CD14-positive monocyte (primary cell): ENCODE measurements around the gene ERO1B. TPM values are rescaled to one million over a fixed set of nuclear protein-coding genes. Genes with fewer than 3 reads are reported as not detected.
"Not testable (repeated sequence)": the region's sequence is repeated elsewhere in the genome, so short reads cannot be mapped to it uniquely, and the experiment has no call there.

Experiments used
- DNase-seq, 3 donors: peaks; one replicate each; pipeline ENCODE4 v3.0.0-alpha.2; 2011 to 2022
- H2AFZ ChIP-seq: 2 replicates; pipeline ENCODE4 v1.6.0; 2012; ENCODE audit warnings: mild to moderate bottlenecking, low read depth, low read length, inconsistent platforms; ENCODE audit not compliant: insufficient read depth, poor library complexity, severe bottlenecking
- H3K27ac ChIP-seq, 2 donors: 1 replicate in 1 of 2; 2 replicates in 1 of 2; pipeline ENCODE4 v1.5.1; 2012 to 2013; ENCODE audit warnings: low read length in 2 of 2, control low read depth in 1 of 2, inconsistent platforms in 1 of 2, low read depth in 1 of 2, mild to moderate bottlenecking in 1 of 2
- H3K27me3 ChIP-seq, 2 donors: one replicate each; pipeline versions ENCODE4 v1.6.0 to v1.6.1; 2011 to 2013; ENCODE audit warnings: low read length in 2 of 2; ENCODE audit not compliant: control insufficient read depth in 2 of 2, insufficient read depth in 2 of 2
- H3K36me3 ChIP-seq, 2 donors: replicated peaks in 1 of 2; 1 replicate in 1 of 2; 2 replicates in 1 of 2; pipeline versions ENCODE4 v1.5.1 to v1.6.1; 2012 to 2013; ENCODE audit warnings: low read length in 2 of 2, control low read depth in 1 of 2, inconsistent platforms in 1 of 2, mild to moderate bottlenecking in 1 of 2; ENCODE audit not compliant: insufficient read depth in 2 of 2, control insufficient read depth in 1 of 2
- H3K4me1 ChIP-seq, 2 donors: 1 replicate in 1 of 2; 2 replicates in 1 of 2; pipeline versions ENCODE4 v1.5.1 to v1.6.1; 2012 to 2013; ENCODE audit warnings: low read length in 2 of 2, control low read depth in 1 of 2, inconsistent platforms in 1 of 2, mild to moderate bottlenecking in 1 of 2, moderate library complexity in 1 of 2; ENCODE audit not compliant: insufficient read depth in 2 of 2, control insufficient read depth in 1 of 2
- H3K4me2 ChIP-seq: replicated peaks from 2 replicates; pipeline ENCODE3; 2012; ENCODE audit warnings: low read length, moderate library complexity, mild to moderate bottlenecking; ENCODE audit not compliant: poor library complexity, severe bottlenecking; ENCODE audit errors: extremely low read depth
- H3K4me3 ChIP-seq, 3 experiments: fragments of 200-600 bp in 1 of 3; sonication (generic) in 1 of 3; replicated peaks in 1 of 3; 1 replicate in 2 of 3; 2 replicates in 1 of 3; pipeline ENCODE4 v1.5.1; 2011 to 2013; ENCODE audit warnings: low read length in 3 of 3, mild to moderate bottlenecking in 3 of 3, control low read depth in 2 of 3, low read depth in 2 of 3, inconsistent platforms in 1 of 3, moderate library complexity in 1 of 3
- H3K79me2 ChIP-seq: 2 replicates; pipeline ENCODE4 v1.6.0; 2012; ENCODE audit warnings: mild to moderate bottlenecking, control low read depth, inconsistent platforms, low read length, moderate library complexity; ENCODE audit not compliant: insufficient read depth
- H3K9ac ChIP-seq: 2 replicates; pipeline ENCODE4 v1.6.0; 2017; ENCODE audit warnings: low read length, mild to moderate bottlenecking; ENCODE audit not compliant: insufficient read depth, poor library complexity, severe bottlenecking
- H3K9me3 ChIP-seq, 2 donors: replicated peaks in 1 of 2; 1 replicate in 1 of 2; 2 replicates in 1 of 2; pipeline versions ENCODE4 v1.5.1 to v1.6.1; 2012 to 2013; ENCODE audit warnings: low read length in 2 of 2, control low read depth in 1 of 2; ENCODE audit not compliant: control insufficient read depth in 1 of 2, insufficient read depth in 1 of 2
- H4K20me1 ChIP-seq: 2 replicates; pipeline ENCODE4 v1.6.0; 2012; ENCODE audit warnings: mild to moderate bottlenecking, low read length, control low read depth, moderate library complexity; ENCODE audit not compliant: insufficient read depth
- H3K27ac Mint-ChIP-seq, 7 donors: one replicate each; pipeline ENCODE4 v1.8.0; 2020; ENCODE audit warnings: mild to moderate bottlenecking in 7 of 7, mixed read lengths in 7 of 7, moderate library complexity in 6 of 7, inconsistent platforms in 2 of 7
- H3K27me3 Mint-ChIP-seq, 3 donors: one replicate each; pipeline ENCODE4 v1.8.0; 2021 to 2022; ENCODE audit warnings: low read depth in 3 of 3, mild to moderate bottlenecking in 3 of 3, mixed read lengths in 3 of 3, moderate library complexity in 3 of 3, inconsistent platforms in 1 of 3
- H3K36me3 Mint-ChIP-seq, 2 donors: one replicate each; pipeline ENCODE4 v1.8.0; 2020; ENCODE audit warnings: mixed read lengths in 2 of 2, inconsistent platforms in 1 of 2, mild to moderate bottlenecking in 1 of 2
- H3K4me1 Mint-ChIP-seq: one replicate; pipeline ENCODE4 v1.8.0; 2020; ENCODE audit warnings: mild to moderate bottlenecking, mixed read lengths
- H3K4me3 Mint-ChIP-seq, 2 donors: one replicate each; pipeline ENCODE4 v1.8.0; 2020; ENCODE audit warnings: mild to moderate bottlenecking in 2 of 2, mixed read lengths in 2 of 2, moderate library complexity in 1 of 2
- H3K9me3 Mint-ChIP-seq, 7 donors: one replicate each; pipeline ENCODE4 v1.8.0; 2020 to 2022; ENCODE audit warnings: mixed read lengths in 7 of 7, mild to moderate bottlenecking in 6 of 7, moderate library complexity in 6 of 7, inconsistent platforms in 2 of 7
- WGBS: methylation state at CpG from one replicate; pipeline ENCODE4 v1.1.5; 2013; ENCODE audit warnings: missing lambda C conversion rate; ENCODE audit not compliant: insufficient coverage; 5-methylcytosine and 5-hydroxymethylcytosine counted together
- intact Hi-C, 2 donors: fragments of 100-400 bp; cut with micrococcal nuclease; formaldehyde crosslinking; loops; one replicate each; pipeline versions ENCODE4 v1.15.0 to v1.15.1; 2023
- polyA minus RNA-seq: library from RNA; depleted of rRNA, polyadenylated mRNA; stranded (reverse); fragments of >200 nt; gene quantifications from 2 replicates; pipeline ENCODE4 v1.2.3, GENCODE V29; 2012
- polyA plus RNA-seq, 3 donors: library from polyadenylated mRNA; depleted of rRNA in 1 of 3; unstranded in 2 of 3; stranded (reverse) in 1 of 3; fragments of 300-500 nt in 2 of 3; fragments of >200 nt in 1 of 3; fragmentation: Illumina TruSeq in 2 of 3; gene quantifications; 1 replicate in 2 of 3; 2 replicates in 1 of 3; pipeline ENCODE4 v1.2.3, GENCODE V29; 2012 to 2021
- total RNA-seq, 12 experiments: library from RNA in 1 of 12; stranded (reverse) in 1 of 12; fragments of 120-200 nt in 1 of 12; gene quantifications; one replicate each; pipeline ENCODE4 v1.2.4 and lab custom pipeline; 2013 to 2026; ENCODE audit warnings: mixed read lengths in 6 of 12, inconsistent platforms in 1 of 12
- TF ChIP-seq, protein P1 (sequence below): fragments of 200-600 bp; IDR thresholded peaks from one replicate; pipeline ENCODE4 v1.8.0; 2022; ENCODE audit warnings: antibody characterized with exemption, mild to moderate bottlenecking

Gene ERO1B, protein sequence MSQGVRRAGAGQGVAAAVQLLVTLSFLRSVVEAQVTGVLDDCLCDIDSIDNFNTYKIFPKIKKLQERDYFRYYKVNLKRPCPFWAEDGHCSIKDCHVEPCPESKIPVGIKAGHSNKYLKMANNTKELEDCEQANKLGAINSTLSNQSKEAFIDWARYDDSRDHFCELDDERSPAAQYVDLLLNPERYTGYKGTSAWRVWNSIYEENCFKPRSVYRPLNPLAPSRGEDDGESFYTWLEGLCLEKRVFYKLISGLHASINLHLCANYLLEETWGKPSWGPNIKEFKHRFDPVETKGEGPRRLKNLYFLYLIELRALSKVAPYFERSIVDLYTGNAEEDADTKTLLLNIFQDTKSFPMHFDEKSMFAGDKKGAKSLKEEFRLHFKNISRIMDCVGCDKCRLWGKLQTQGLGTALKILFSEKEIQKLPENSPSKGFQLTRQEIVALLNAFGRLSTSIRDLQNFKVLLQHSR
- total RNA-seq (2013) = 4.8 TPM
- polyA plus RNA-seq = 1 to 10 TPM; 2.7 to 4.2 (median 3.2) TPM
- polyA minus RNA-seq = 2.1 and 2.4 TPM in 2 replicates
- total RNA-seq (lab: John Stamatoyannopoulos, UW) = 51.8 to 108 (median 72.5) reads per million in 11 experiments

- DNase-seq = peak; percentile 93 to 95 (median 94)
- peaks cover 29 to 35% of the 10 kb centered on the region in 2 donors for H3K4me1 ChIP-seq
- WGBS = under 1% methylated on average over 79 of the region's 81 CpGs
- intact Hi-C loops = loop anchor here in 1 of 2 donors (10.0 kb wide), 3 partner anchors 177 to 513 kb away; partner anchors contain the start of genes LGALS8 and MTR
- peak within 1 kb of the TSS; percentile 96 for H2AFZ ChIP-seq
- no peaks in the 10 kb centered on the region for H3K36me3 ChIP-seq
- H3K4me2 ChIP-seq = peak within 1 kb of the TSS; percentile 92
- peak within 1 kb of the TSS; percentile 85 to 86 (median 86) for H3K4me3 ChIP-seq
- Mint-ChIP-seq H3K4me1 (peaks cover 45% of the 10 kb centered on the region), H3K4me3 (peak within 1 kb of the TSS; percentile 96 to 97), H3K27me3 (peaks cover 0 to 3% (median 2%) of the 10 kb centered on the region in 3 donors), H3K9me3 (peaks cover 0 to 4% (median 3%) of the 10 kb centered on the region in 7 donors), H3K36me3 (peaks cover 1 to 2% of the 10 kb centered on the region in 2 donors), H3K27ac (peak within 1 kb of the TSS; percentile 62 to 89 (median 85))
- no peaks in the 10 kb centered on the region for H3K27me3 ChIP-seq
- H3K9ac ChIP-seq = peak within 1 kb of the TSS; percentile 89
- peaks cover 0 to 2% of the 10 kb centered on the region in 2 donors for H3K9me3 ChIP-seq
- H4K20me1 ChIP-seq = no peaks in the 10 kb centered on the region
- TF ChIP-seq, protein P1, sequence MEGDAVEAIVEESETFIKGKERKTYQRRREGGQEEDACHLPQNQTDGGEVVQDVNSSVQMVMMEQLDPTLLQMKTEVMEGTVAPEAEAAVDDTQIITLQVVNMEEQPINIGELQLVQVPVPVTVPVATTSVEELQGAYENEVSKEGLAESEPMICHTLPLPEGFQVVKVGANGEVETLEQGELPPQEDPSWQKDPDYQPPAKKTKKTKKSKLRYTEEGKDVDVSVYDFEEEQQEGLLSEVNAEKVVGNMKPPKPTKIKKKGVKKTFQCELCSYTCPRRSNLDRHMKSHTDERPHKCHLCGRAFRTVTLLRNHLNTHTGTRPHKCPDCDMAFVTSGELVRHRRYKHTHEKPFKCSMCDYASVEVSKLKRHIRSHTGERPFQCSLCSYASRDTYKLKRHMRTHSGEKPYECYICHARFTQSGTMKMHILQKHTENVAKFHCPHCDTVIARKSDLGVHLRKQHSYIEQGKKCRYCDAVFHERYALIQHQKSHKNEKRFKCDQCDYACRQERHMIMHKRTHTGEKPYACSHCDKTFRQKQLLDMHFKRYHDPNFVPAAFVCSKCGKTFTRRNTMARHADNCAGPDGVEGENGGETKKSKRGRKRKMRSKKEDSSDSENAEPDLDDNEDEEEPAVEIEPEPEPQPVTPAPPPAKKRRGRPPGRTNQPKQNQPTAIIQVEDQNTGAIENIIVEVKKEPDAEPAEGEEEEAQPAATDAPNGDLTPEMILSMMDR = no peak
- peaks cover 40% of the 10 kb centered on the region for H3K79me2 ChIP-seq
- H3K27ac ChIP-seq = peak within 1 kb of the TSS; percentile 8 to 86
These were observed at the start of gene ERO1B for GRCh38 chr1:236281654-236282424. ERO1B (minus strand) TSS chr1:236281958; CDS start chr1:236281783, 175 bp downstream.

DNA sequence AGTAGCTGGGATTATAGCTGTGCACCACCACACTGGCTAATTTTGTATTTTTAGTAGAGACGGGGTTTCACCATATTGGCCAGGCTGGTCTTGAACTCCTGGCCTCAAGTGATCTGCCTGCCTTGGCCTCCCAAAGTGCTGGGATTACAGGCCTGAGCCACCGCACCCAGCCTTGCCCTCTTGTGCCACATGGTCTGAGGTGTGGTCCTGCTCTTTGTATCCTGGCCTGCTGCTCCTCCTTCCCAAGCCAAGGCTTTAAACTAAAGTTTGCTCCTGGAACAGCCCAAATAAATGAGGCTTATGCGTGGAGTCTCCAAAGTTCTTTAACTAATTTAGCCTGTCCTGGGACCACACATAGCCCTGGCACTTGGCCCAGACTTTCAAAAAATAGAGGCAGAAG lies 49.7 kb upstream of the ERO1B start:
- H3K4me3 Mint-ChIP-seq, H3K27me3 Mint-ChIP-seq, H3K4me2 ChIP-seq, H3K9ac ChIP-seq, H3K36me3 ChIP-seq, H3K79me2 ChIP-seq, H3K4me1 Mint-ChIP-seq, H3K9me3 ChIP-seq, H3K27me3 ChIP-seq, DNase-seq, H3K27ac ChIP-seq, intact Hi-C loops, H3K9me3 Mint-ChIP-seq, H3K36me3 Mint-ChIP-seq, H3K27ac Mint-ChIP-seq, H2AFZ ChIP-seq, H4K20me1 ChIP-seq, H3K4me3 ChIP-seq: not testable (repeated sequence)
- WGBS = 97% methylated on average over 3 of the region's 3 CpGs
- peaks cover 5 to 11% of the 10 kb centered on the region in 2 donors for H3K4me1 ChIP-seq
